NCI-H82 treated with DMSO at 0.1 percent for 48 hours (cell line): Measurements from ENCODE around the gene GSTP1.

Experiments
- DNase-seq: peaks from one replicate; lab custom pipeline; 2025; ENCODE audit not compliant: unreplicated experiment; lab: John Stamatoyannopoulos, UW

The GSTP1 gene

GRCh38 chr11:67628710-67629385 is 45.2 kb downstream of the GSTP1 start:
- no peak for DNase-seq

- no peak for DNase-seq
Measured at GRCh38 chr11:67629386-67630227, 46.0 kb downstream of the GSTP1 start, which contains the start of gene NUDT8. NUDT8 (minus strand) TSS chr11:67629937; CDS start chr11:67629911, 26 bp downstream.

GRCh38 chr11:67630228-67630942 is 46.8 kb downstream of the GSTP1 start:
- peak; percentile 91 for DNase-seq

- DNase-seq = no peak
Measured at GRCh38 chr11:67630943-67631331, 47.3 kb downstream of the GSTP1 start.

GRCh38 chr11:67631411-67631810 is 47.8 kb downstream of the GSTP1 start:
- DNase-seq = no peak

GRCh38 chr11:67631853-67632174 is 48.2 kb downstream of the GSTP1 start:
- DNase-seq = no peak

GRCh38 chr11:67632175-67632981 is 48.8 kb downstream of the GSTP1 start:
- no peak for DNase-seq

- DNase-seq = no peak
Measured at GRCh38 chr11:67632982-67633755, 49.6 kb downstream of the GSTP1 start.

GRCh38 chr11:67633758-67634365 is 50.2 kb downstream of the GSTP1 start:
- DNase-seq = no peak

- no peak for DNase-seq
Measured at GRCh38 chr11:67634366-67635230, 51.0 kb downstream of the GSTP1 start.

GRCh38 chr11:67635231-67635521 is 51.6 kb downstream of the GSTP1 start:
- DNase-seq = no peak
